ENCODE measurements around the gene SMC1B. TPM values are rescaled to one million over a fixed set of nuclear protein-coding genes. Genes with fewer than 3 reads are reported as not detected.

Gene SMC1B
- total and polyA plus RNA-seq, 4 donors = 0.01 to 0.04 TPM; not detected in 2

DNA sequence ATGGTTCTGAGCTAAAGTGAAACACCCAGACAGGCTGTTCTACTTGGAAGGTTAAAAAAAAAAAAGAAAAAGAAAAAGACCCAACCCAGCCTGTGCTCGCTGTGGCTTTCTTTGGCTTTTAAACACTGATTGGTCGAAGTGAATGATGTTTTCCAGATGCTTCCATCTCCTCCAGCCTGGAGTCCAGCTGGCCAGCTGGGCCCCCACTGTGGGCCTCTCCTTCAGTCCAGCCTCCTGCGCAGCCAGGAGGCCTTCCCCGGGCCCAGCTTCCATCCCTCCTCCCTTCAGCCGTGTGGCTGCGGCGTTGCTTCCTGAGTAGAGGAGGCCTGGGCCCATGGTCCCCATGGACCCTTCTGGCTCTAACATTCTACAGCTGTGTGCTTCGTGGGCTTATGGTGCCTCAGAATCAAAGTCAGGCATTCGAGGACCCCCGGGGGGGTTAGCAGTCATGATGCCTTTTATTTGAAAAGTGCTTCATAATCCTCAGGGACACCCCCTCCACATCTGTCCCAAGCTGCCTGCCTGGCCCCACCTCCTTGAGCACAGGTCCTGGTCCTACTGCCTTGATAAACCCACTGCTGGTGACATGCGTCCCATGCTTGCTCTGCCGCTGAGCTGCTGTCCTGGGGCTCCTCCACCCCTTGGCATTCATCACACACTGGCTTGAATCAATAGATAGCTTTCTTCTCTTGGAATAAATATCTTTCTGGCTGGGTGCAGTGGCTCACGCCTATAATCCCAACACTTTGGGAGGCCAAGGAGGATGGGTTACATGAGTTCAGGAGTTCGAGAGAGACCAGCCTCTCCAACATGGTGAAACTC lies 47.1 kb upstream of the SMC1B start:
- Histone ChIP-seq H3K36me3 (ENCODE audit: control insufficient read depth in 4 of 4, insufficient read depth in 4 of 4, low read length in 4 of 4) (no peaks in the 10 kb centered on the region), H3K9ac (ENCODE audit: insufficient read depth in 1 of 2, low read length in 2 of 2) (no peak overlapping the region), H3K4me1 (ENCODE audit: control insufficient read depth in 5 of 5, insufficient read depth in 5 of 5, low read length in 5 of 5) (peaks cover 0 to 28% (median 7%) of the 10 kb centered on the region in 5 donors), H3K9me3 (ENCODE audit: control insufficient read depth in 4 of 4, insufficient read depth in 3 of 4, low read length in 3 of 4) (no peaks in the 10 kb centered on the region), H3K4me3 (no peak overlapping the region), H3K27ac (ENCODE audit: low read depth in 1 of 2, low read length in 1 of 2) (peak overlapping the region in 1 of 2 donors; percentile 18), H3K27me3 (ENCODE audit: control insufficient read depth in 3 of 3, insufficient read depth in 3 of 3, low read length in 2 of 3) (no peaks in the 10 kb centered on the region)
- 73 to 83% methylated on average over 14 of the region's 14 CpGs for WGBS, 2 donors
- peak; percentile 90 to 97 (median 96) for DNase-seq
- no peak for TF ChIP-seq CTCF (IDR thresholded peaks at IDR 0.05; ENCODE audit: control extremely low read depth, extremely low read depth)
- no peak for ATAC-seq (ENCODE audit: insufficient read depth, low FRiP score)

DNA sequence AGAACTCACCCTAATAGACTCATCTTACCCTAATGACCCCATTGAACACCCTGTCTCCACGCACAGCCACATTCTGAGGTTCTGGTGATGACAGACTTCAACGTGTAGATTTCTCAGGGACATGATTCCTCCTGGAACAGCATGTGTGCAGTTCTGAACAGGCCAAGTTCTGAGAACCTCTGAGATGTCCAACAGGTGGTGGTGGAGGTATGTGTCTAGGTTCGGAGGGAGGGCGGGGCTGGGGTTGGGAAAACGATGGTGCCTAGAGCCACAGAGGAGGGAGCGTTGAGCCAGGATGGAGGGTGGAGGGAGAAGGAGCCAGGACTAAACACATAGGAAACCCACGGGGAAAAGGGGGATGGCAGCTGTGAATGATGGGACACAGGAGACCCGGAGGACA lies 45.8 kb upstream of the SMC1B start:
- Histone ChIP-seq H3K4me1 (ENCODE audit: control insufficient read depth in 5 of 5, insufficient read depth in 5 of 5, low read length in 5 of 5) (peaks cover 0 to 31% (median 7%) of the 10 kb centered on the region in 5 donors), H3K36me3 (ENCODE audit: control insufficient read depth in 4 of 4, insufficient read depth in 4 of 4, low read length in 4 of 4) (no peaks in the 10 kb centered on the region), H3K9me3 (ENCODE audit: control insufficient read depth in 4 of 4, insufficient read depth in 3 of 4, low read length in 3 of 4) (no peaks in the 10 kb centered on the region), H3K27ac (ENCODE audit: low read depth in 1 of 2, low read length in 1 of 2) (no peak overlapping the region), H3K4me3 (no peak overlapping the region), H3K27me3 (ENCODE audit: control insufficient read depth in 3 of 3, insufficient read depth in 3 of 3, low read length in 2 of 3) (no peaks in the 10 kb centered on the region), H3K9ac (ENCODE audit: insufficient read depth in 1 of 2, low read length in 2 of 2) (no peak overlapping the region)
- 89 to 91% methylated on average over 8 of the region's 8 CpGs for WGBS, 2 donors
- ATAC-seq (ENCODE audit: insufficient read depth, low FRiP score) (no peak), DNase-seq (no peak)
- no peak for TF ChIP-seq CTCF (IDR thresholded peaks at IDR 0.05; ENCODE audit: control extremely low read depth, extremely low read depth)

GRCh38 chr22:45458532-45458931 lies 45.1 kb upstream of the SMC1B start:
- DNase-seq (no peak), ATAC-seq (ENCODE audit: insufficient read depth, low FRiP score) (no peak)
- Histone ChIP-seq H3K4me1 (ENCODE audit: control insufficient read depth in 5 of 5, insufficient read depth in 5 of 5, low read length in 5 of 5) (peaks cover 0 to 33% (median 7%) of the 10 kb centered on the region in 5 donors), H3K9me3 (ENCODE audit: control insufficient read depth in 4 of 4, insufficient read depth in 3 of 4, low read length in 3 of 4) (no peaks in the 10 kb centered on the region), H3K4me3 (no peak overlapping the region), H3K27ac (ENCODE audit: low read depth in 1 of 2, low read length in 1 of 2) (no peak overlapping the region), H3K27me3 (ENCODE audit: control insufficient read depth in 3 of 3, insufficient read depth in 3 of 3, low read length in 2 of 3) (no peaks in the 10 kb centered on the region), H3K9ac (ENCODE audit: insufficient read depth in 1 of 2, low read length in 2 of 2) (no peak overlapping the region), H3K36me3 (ENCODE audit: control insufficient read depth in 4 of 4, insufficient read depth in 4 of 4, low read length in 4 of 4) (no peaks in the 10 kb centered on the region)
- TF ChIP-seq CTCF (IDR thresholded peaks at IDR 0.05; ENCODE audit: control extremely low read depth, extremely low read depth) = no peak
- WGBS, 2 donors = 95 to 96% methylated on average over 13 of the region's 13 CpGs

Measured in lung (tissue), 12 donors.